Measurements from ENCODE around the gene VWA3B. TPM values are rescaled to one million over a fixed set of nuclear protein-coding genes. Genes with fewer than 3 reads are reported as not detected.
"Not testable (repeated sequence)": the region's sequence is repeated elsewhere in the genome, so short reads cannot be mapped to it uniquely, and the experiment has no call there.

The VWA3B gene
- total RNA-seq, 2 experiments from 2014 or later = not detected

- no peak overlapping the region for H3K4me2 ChIP-seq (ENCODE audit: low read length)
- no peaks in the 10 kb centered on the region for H3K79me2 ChIP-seq (ENCODE audit: insufficient read depth, low read depth, low read length)
- ChIA-PET POLR2A (no interaction called here), CTCF (ENCODE audit: unreplicated experiment) (no interaction called here)
- no peaks in the 10 kb centered on the region for H3K9me3 ChIP-seq (ENCODE audit: low read length)
- H3K36me3 ChIP-seq (ENCODE audit: insufficient read depth, low read length) = no peaks in the 10 kb centered on the region
- no TSS peak for BruUV-seq (replicated peaks)
- H3K9me2 ChIP-seq (ENCODE audit: insufficient read depth, low read length) = no peaks in the 10 kb centered on the region
- H3K4me3 ChIP-seq (ENCODE audit: low read depth, low read length, poor library complexity, severe bottlenecking) = no peak overlapping the region
- no peak overlapping the region for H2AFZ ChIP-seq (ENCODE audit: low read length)
- H4K20me1 ChIP-seq (ENCODE audit: insufficient read depth, low read length) = no peaks in the 10 kb centered on the region
- intact Hi-C loops (cut with micrococcal nuclease; ENCODE audit: unreplicated experiment) = no loop called here
- no peak for DNase-seq (ENCODE audit: low spot score)
- TF ChIP-seq EZH2phosphoT487 (IDR thresholded peaks at IDR 0.05; ENCODE audit: borderline replicate concordance, low read depth, low read length) (no peak), CTCF (conservative IDR thresholded peaks at IDR 0.05; ENCODE audit: low read length) (no peak)
- no peak overlapping the region for H3K27ac ChIP-seq (ENCODE audit: low read depth, low read length, poor library complexity, severe bottlenecking)
- peaks cover 12% of the 10 kb centered on the region for H3K4me1 ChIP-seq (ENCODE audit: insufficient read depth, low read length, poor library complexity, severe bottlenecking)
These were observed 39.1 kb downstream of the VWA3B start for GRCh38 chr2:98126061-98126460.

GRCh38 chr2:98127229-98127989 is 40.4 kb downstream of the VWA3B start:
- no peak for DNase-seq (ENCODE audit: low spot score)
- Histone ChIP-seq H3K9me2 (ENCODE audit: insufficient read depth, low read length) (no peaks in the 10 kb centered on the region), H4K20me1 (ENCODE audit: insufficient read depth, low read length) (no peaks in the 10 kb centered on the region), H2AFZ (ENCODE audit: low read length) (no peak overlapping the region), H3K79me2 (ENCODE audit: insufficient read depth, low read depth, low read length) (no peaks in the 10 kb centered on the region), H3K9me3 (ENCODE audit: low read length) (no peaks in the 10 kb centered on the region), H3K4me2 (ENCODE audit: low read length) (no peak overlapping the region), H3K4me3 (ENCODE audit: low read depth, low read length, poor library complexity, severe bottlenecking) (no peak overlapping the region), H3K4me1 (ENCODE audit: insufficient read depth, low read length, poor library complexity, severe bottlenecking) (peaks cover 12% of the 10 kb centered on the region), H3K27ac (ENCODE audit: low read depth, low read length, poor library complexity, severe bottlenecking) (no peak overlapping the region), H3K36me3 (ENCODE audit: insufficient read depth, low read length) (no peaks in the 10 kb centered on the region)
- intact Hi-C loops (cut with micrococcal nuclease; ENCODE audit: unreplicated experiment) = no loop called here
- ChIA-PET CTCF (ENCODE audit: unreplicated experiment) (no interaction called here), POLR2A (no interaction called here)
- no peak for TF ChIP-seq EZH2phosphoT487 (IDR thresholded peaks at IDR 0.05; ENCODE audit: borderline replicate concordance, low read depth, low read length)
- TF ChIP-seq CTCF (conservative IDR thresholded peaks at IDR 0.05; ENCODE audit: low read length) = no peak
- no TSS peak for BruUV-seq (replicated peaks)

GRCh38 chr2:98128556-98129109 is 41.7 kb downstream of the VWA3B start:
- H2AFZ ChIP-seq (ENCODE audit: low read length) = no peak overlapping the region
- no peaks in the 10 kb centered on the region for H3K9me3 ChIP-seq (ENCODE audit: low read length)
- ChIA-PET CTCF (ENCODE audit: unreplicated experiment) (no interaction called here), POLR2A (no interaction called here)
- H3K36me3 ChIP-seq (ENCODE audit: insufficient read depth, low read length) = no peaks in the 10 kb centered on the region
- H3K79me2 ChIP-seq (ENCODE audit: insufficient read depth, low read depth, low read length) = no peaks in the 10 kb centered on the region
- BruUV-seq (replicated peaks) = no TSS peak
- TF ChIP-seq CTCF (conservative IDR thresholded peaks at IDR 0.05; ENCODE audit: low read length) (no peak), EZH2phosphoT487 (IDR thresholded peaks at IDR 0.05; ENCODE audit: borderline replicate concordance, low read depth, low read length) (no peak)
- H3K4me1 ChIP-seq (ENCODE audit: insufficient read depth, low read length, poor library complexity, severe bottlenecking) = peaks cover 6% of the 10 kb centered on the region
- H3K4me3 ChIP-seq (ENCODE audit: low read depth, low read length, poor library complexity, severe bottlenecking) = no peak overlapping the region
- H3K4me2 ChIP-seq (ENCODE audit: low read length) = no peak overlapping the region
- no peak for DNase-seq (ENCODE audit: low spot score)
- H4K20me1 ChIP-seq (ENCODE audit: insufficient read depth, low read length) = no peaks in the 10 kb centered on the region
- no peaks in the 10 kb centered on the region for H3K9me2 ChIP-seq (ENCODE audit: insufficient read depth, low read length)
- intact Hi-C loops (cut with micrococcal nuclease; ENCODE audit: unreplicated experiment) = no loop called here
- no peak overlapping the region for H3K27ac ChIP-seq (ENCODE audit: low read depth, low read length, poor library complexity, severe bottlenecking)

GRCh38 chr2:98130073-98130472 is 43.1 kb downstream of the VWA3B start:
- H3K9me2 ChIP-seq (ENCODE audit: insufficient read depth, low read length); POLR2A ChIA-PET; H3K4me2 ChIP-seq (ENCODE audit: low read length); CTCF ChIA-PET (ENCODE audit: unreplicated experiment); H2AFZ ChIP-seq (ENCODE audit: low read length); intact Hi-C loops (cut with micrococcal nuclease; ENCODE audit: unreplicated experiment); H3K9me3 ChIP-seq (ENCODE audit: low read length); H3K27ac ChIP-seq (ENCODE audit: low read depth, low read length, poor library complexity, severe bottlenecking); DNase-seq (ENCODE audit: low spot score); H4K20me1 ChIP-seq (ENCODE audit: insufficient read depth, low read length); H3K4me1 ChIP-seq (ENCODE audit: insufficient read depth, low read length, poor library complexity, severe bottlenecking); H3K79me2 ChIP-seq (ENCODE audit: insufficient read depth, low read depth, low read length); H3K36me3 ChIP-seq (ENCODE audit: insufficient read depth, low read length); H3K4me3 ChIP-seq (ENCODE audit: low read depth, low read length, poor library complexity, severe bottlenecking); BruUV-seq (replicated peaks): not testable (repeated sequence)
